ENCODE measurements around the gene FAM168A.

The FAM168A gene

GRCh38 chr11:73384531-73384871 lies 213.4 kb downstream of the FAM168A start:
- no peak for DNase-seq

- no peak for DNase-seq
Measured at GRCh38 chr11:73384125-73384441, 213.8 kb downstream of the FAM168A start.

- DNase-seq, result no peak
Measured at GRCh38 chr11:73383249-73384124, 214.4 kb downstream of the FAM168A start.

GRCh38 chr11:73382747-73383146 lies 215.2 kb downstream of the FAM168A start:
- no peak for DNase-seq

- DNase-seq, result no peak
Measured at GRCh38 chr11:73382183-73382582, 215.7 kb downstream of the FAM168A start.

- DNase-seq, result no peak
Measured at GRCh38 chr11:73381589-73381988, 216.3 kb downstream of the FAM168A start.

- no peak for DNase-seq
Measured at GRCh38 chr11:73380897-73381410, 217.0 kb downstream of the FAM168A start.

GRCh38 chr11:73380331-73380730 lies 217.6 kb downstream of the FAM168A start:
- no peak for DNase-seq

GRCh38 chr11:73379189-73379880 lies 218.6 kb downstream of the FAM168A start:
- DNase-seq, result no peak

GRCh38 chr11:73376803-73377629 lies 220.9 kb downstream of the FAM168A start:
- DNase-seq, result peak; percentile 76

GRCh38 chr11:73376160-73376802 lies 221.6 kb downstream of the FAM168A start, which contains the start of gene RELT:
Gene RELT (plus strand): TSS chr11:73376399. CDS start chr11:73389137, 12,738 bp downstream.
- DNase-seq, result peak; percentile 94

GRCh38 chr11:73375830-73376159 lies 222.1 kb downstream of the FAM168A start:
- no peak for DNase-seq

- DNase-seq, result no peak
Measured at GRCh38 chr11:73374151-73374550, 223.8 kb downstream of the FAM168A start.

GRCh38 chr11:73372375-73372993 lies 225.4 kb downstream of the FAM168A start:
- DNase-seq, result no peak

- DNase-seq, result peak; percentile 44
Measured at GRCh38 chr11:73367482-73368024, 230.4 kb downstream of the FAM168A start.

- DNase-seq, result no peak
Measured at GRCh38 chr11:73366953-73367352, 231.0 kb downstream of the FAM168A start.

- no peak for DNase-seq
Measured at GRCh38 chr11:73366265-73366610, 231.7 kb downstream of the FAM168A start.

- DNase-seq, result no peak
Measured at GRCh38 chr11:73365352-73366264, 232.3 kb downstream of the FAM168A start.

- no peak for DNase-seq
Measured at GRCh38 chr11:73363147-73363546, 234.8 kb downstream of the FAM168A start.

GRCh38 chr11:73361953-73362776 lies 235.7 kb downstream of the FAM168A start:
- DNase-seq, result no peak

Data from activated CD4-positive, alpha-beta T cell treated with anti-CD3 and anti-CD28 coated beads for 48 hours (primary cell).